GM12874 (cell line): ENCODE data around the gene PITX1.

Experiments
- TF ChIP-seq, protein P1 (sequence below): IDR thresholded peaks from 2 replicates; pipeline ENCODE4 v1.5.1; 2011; ENCODE audit warnings: low read depth, mild to moderate bottlenecking, control low read depth, low read length, moderate library complexity; ENCODE audit not compliant: insufficient read depth

PITX1 gene

DNA sequence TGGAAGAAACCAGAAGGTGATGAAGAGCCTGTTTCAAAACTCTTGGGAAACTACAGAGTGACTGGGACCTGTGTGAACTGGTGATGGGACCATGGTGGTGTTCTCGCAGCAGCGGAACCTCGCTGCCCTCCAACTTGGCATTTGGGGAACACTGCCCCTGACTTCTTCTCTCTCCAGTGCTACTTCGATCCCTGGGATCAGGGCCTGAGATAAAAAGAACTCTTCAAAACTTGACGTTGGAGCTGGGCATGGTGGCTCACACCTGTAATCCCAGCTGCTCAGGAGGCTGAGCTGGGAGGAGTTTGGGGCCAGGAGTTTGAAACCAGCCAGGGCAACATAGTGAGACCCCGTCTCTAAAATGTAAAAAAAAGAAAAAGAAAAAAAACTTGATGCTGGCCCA lies 18.1 kb downstream of the PITX1 start:
- TF ChIP-seq, protein P1, sequence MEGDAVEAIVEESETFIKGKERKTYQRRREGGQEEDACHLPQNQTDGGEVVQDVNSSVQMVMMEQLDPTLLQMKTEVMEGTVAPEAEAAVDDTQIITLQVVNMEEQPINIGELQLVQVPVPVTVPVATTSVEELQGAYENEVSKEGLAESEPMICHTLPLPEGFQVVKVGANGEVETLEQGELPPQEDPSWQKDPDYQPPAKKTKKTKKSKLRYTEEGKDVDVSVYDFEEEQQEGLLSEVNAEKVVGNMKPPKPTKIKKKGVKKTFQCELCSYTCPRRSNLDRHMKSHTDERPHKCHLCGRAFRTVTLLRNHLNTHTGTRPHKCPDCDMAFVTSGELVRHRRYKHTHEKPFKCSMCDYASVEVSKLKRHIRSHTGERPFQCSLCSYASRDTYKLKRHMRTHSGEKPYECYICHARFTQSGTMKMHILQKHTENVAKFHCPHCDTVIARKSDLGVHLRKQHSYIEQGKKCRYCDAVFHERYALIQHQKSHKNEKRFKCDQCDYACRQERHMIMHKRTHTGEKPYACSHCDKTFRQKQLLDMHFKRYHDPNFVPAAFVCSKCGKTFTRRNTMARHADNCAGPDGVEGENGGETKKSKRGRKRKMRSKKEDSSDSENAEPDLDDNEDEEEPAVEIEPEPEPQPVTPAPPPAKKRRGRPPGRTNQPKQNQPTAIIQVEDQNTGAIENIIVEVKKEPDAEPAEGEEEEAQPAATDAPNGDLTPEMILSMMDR = no peak

DNA sequence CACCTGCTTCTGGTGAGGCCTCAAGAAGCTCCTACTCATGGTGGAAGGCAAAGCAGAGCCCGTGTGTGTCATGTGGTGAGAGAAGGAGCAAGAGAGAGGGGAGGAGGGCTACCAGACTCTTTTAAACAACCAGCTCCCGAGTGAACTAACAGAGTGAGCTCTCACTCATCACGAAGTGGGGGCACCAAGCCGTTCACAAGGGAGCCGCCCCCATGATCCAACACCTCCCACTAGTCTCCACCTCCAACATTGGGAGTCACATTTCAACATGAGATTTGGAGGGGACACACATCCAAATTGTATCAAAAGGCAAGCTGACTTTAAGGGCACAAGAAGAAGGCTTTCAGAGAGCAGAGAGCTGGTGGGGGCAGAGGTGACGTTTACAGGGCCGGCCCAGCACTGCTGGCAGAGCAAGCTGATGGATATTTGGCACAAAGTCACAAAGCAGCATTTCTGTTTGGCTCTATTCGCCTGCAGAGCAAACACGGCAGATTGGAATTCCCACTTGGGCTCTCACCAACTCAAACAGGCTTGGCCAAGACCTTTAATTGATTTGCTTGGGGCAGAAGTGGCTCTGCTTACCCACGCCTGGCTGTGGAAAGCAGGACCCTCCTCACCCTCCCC lies 20.0 kb downstream of the PITX1 start:
- TF ChIP-seq, protein P1 = no peak

DNA sequence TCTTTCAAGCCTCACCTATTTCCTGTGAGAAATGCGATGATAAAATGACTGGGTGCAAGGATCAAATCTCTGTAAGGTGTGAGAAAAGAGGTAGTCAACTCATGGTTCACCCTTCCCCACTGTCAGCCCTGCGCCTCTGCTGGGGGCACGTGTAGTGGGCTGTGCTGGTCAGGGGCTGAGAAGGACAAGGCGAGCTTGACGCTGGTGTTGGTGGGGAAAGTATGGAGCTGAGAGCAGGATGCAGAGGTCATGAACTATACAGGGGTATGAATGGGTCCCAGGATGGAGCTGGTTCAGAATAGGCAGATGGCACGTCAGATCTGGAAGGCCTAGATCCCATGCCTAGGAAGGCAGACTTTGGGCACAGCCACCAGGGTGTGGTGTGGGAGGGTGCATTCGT lies 20.6 kb downstream of the PITX1 start:
- TF ChIP-seq, protein P1 = no peak

- TF ChIP-seq, protein P1 = no peak
Observed at GRCh38 chr5:135012951-135013391, 21.1 kb downstream of the PITX1 start.

DNA sequence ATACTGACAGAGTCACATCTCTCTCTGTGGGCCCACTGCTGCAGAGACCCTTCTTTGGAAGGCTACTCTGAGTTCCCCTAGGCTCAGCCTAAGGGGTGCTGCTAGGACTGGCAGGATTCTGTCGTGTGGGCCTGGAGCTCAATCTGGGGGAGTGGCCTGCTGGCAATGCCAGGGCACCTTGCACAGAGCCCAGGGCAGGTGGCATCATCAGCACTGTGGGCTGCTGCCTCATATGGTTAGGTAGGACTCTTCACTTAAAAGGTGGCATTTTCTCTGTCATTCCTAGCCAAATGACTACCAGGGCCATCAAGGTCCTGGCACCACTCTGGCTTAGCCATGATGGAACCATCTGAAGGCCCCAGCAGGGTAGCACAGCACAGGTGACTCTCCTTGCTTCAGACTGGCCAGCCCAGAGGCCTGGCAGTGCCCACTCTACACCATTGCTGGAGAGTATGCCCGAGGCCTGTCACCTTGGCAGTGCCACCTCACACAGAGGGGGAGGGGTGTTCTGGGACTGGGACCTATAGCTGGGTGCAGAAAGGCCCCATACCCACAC lies 21.9 kb downstream of the PITX1 start:
- TF ChIP-seq, protein P1 = no peak

GRCh38 chr5:135011355-135012032 lies 22.5 kb downstream of the PITX1 start:
- TF ChIP-seq, protein P1 = no peak

GRCh38 chr5:135010502-135011354 lies 23.3 kb downstream of the PITX1 start:
- TF ChIP-seq, protein P1 = no peak
